GM19025 (cell line): ENCODE data around the gene CAD.
"Not testable (repeated sequence)": the region's sequence is repeated elsewhere in the genome, so short reads cannot be mapped to it uniquely, and the experiment has no call there.

ENCODE experiments used
- ATAC-seq: cut with Tn5 transposase; IDR thresholded peaks from one replicate; pipeline ENCODE4 v1.9.1; 2021; ENCODE audit warnings: mild to moderate bottlenecking, low read depth, moderate library complexity; ENCODE audit not compliant: unreplicated experiment

Gene CAD

DNA sequence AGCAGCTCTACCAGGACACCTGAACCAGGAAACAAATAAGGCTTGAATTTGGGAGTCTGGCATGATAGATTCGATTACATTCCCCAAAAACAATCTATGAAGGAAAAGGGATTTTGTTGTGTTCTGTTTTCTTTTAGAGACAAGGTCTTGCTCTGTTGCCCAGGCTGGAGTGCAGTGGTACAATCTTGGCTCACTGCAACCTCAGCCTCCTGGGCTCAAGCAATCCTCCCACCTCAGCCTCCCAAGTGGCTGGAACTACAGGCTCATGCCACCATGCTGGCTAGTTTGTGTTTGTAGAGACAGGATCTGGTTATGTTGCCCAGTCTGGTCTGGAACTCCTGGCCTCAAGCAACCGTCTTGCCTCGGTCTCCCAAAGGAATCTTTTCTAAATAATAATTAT is 19.1 kb upstream of the CAD start:
- not testable (repeated sequence) for ATAC-seq

GRCh38 chr2:27198627-27199026 is 18.5 kb upstream of the CAD start:
- no peak for ATAC-seq

DNA sequence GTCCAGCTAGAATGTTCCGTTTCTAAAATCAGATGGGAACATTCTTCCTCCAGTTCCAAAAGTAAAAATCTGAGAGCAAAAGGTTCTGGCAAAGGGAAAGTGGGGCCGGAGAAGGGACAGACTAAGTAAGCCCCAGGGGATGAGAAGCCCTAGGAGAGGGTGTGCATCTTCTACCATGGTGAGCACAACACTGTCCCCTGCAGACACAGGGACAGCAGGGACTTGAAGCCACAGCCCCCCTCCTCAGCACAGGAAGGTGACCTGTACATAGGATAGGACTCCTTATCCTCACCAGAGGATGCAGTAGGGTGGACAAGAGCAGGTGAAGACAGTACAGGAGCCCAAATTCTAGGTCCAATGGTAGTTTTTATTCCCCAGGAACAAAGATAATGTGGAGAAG is 17.9 kb upstream of the CAD start:
- no peak for ATAC-seq

DNA sequence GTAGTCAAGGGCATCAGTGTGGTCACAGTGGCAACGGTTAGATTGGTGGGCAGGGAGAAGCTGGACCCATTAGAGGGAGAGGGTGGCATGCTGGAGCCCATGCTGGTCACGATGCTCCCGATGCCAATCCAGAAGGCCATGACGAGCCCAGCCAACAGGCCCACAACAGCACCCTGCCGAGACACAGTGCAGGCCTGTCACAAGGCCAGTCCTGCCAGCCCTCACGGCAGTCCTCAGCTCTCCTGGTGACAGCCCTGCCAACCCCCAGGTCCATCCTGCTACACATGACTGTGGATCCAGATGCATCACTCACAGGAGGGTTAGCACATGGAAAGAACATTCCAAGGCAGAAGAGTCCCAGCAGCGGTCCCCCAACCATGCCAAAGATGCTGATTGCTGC is 15.5 kb upstream of the CAD start:
- ATAC-seq = no peak

- no peak for ATAC-seq
Observed at GRCh38 chr2:27202854-27203253, 14.3 kb upstream of the CAD start.

GRCh38 chr2:27203741-27204140 is 13.4 kb upstream of the CAD start:
- ATAC-seq = no peak

GRCh38 chr2:27204566-27204965 is 12.6 kb upstream of the CAD start:
- no peak for ATAC-seq

GRCh38 chr2:27205206-27205605 is 12.0 kb upstream of the CAD start:
- no peak for ATAC-seq

DNA sequence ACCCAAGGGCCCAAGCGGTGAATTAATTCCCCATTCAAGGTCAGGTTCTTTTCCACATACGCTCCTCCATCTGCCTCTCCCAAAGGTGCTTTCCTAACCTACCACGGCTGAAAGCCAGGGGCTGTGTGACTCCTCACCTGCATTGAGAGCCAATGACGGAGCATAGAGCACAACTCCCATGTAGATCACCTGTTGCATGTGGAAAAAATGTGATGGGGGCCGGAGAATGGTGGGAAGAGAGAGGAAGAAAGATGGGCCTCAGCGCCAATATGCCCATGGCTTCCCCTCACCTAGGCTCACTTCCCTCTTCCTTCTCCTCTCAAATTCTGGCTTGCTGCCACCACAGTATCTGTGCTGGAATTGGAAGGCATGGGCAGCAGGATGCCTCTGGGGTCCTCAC is 10.8 kb upstream of the CAD start:
- no peak for ATAC-seq

GRCh38 chr2:27208486-27209050 is 8.6 kb upstream of the CAD start:
- ATAC-seq = no peak

- ATAC-seq = no peak
Observed at GRCh38 chr2:27209621-27210401, 7.4 kb upstream of the CAD start.

- ATAC-seq = no peak
Observed at GRCh38 chr2:27211241-27211942, 5.8 kb upstream of the CAD start.

- peak; percentile 82 for ATAC-seq
Observed at GRCh38 chr2:27211943-27212625, 5.1 kb upstream of the CAD start, which contains the start of the genes ATRAID and SLC5A6. Gene ATRAID (plus strand): TSS chr2:27212041. CDS start chr2:27212369, 328 bp downstream. Gene SLC5A6 (minus strand): TSS chr2:27212268. CDS start chr2:27207650, 4,618 bp downstream.

GRCh38 chr2:27212626-27213471 is 4.3 kb upstream of the CAD start:
- ATAC-seq = no peak

DNA sequence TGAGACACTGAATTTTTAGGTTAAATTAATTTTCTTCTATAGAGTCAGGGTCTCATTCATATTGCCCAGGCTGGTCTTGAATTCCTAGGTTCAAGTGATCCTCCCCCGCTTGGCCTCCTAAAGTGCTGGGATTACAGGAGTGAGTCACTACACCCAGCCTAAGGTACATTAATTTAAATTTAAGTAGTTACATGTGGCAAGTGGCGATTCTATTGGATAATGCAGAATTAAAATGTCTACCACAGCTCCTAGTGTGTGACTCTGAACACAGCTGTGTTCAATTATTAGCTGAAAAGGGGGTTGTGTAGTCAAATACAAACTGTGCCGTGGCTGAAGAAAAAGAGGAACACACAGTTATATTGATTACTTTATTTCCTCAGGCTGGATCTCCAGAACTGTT is 2.2 kb upstream of the CAD start:
- no peak for ATAC-seq

DNA sequence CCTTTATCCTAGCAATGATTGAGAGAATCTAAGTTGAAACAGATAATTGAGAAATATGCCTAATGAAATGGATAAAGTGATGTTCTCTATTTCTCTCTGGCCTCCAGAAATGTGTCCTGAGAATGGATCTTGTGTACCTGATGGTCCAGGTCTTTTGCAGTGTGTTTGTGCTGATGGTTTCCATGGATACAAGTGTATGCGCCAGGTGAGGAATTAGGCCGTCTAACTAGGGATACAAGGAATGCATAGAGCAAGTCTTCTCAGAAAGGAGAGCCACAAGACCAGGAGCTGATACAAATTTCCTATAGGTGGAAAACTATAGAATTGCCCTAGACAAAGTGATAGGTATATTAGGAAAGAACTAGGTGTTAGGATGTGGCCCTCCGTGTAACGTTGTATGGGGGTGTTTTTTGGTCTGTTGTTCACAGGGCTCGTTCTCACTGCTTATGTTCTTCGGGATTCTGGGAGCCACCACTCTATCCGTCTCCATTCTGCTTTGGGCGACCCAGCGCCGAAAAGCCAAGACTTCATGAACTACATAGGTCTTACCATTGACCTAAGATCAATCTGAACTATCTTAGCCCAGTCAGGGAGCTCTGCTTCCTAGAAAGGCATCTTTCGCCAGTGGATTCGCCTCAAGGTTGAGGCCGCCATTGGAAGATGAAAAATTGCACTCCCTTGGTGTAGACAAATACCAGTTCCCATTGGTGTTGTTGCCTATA is 592 bp upstream of the CAD start:
- ATAC-seq = no peak

- no peak for ATAC-seq
Observed at GRCh38 chr2:27218614-27219013, 1.4 kb downstream of the CAD start.

DNA sequence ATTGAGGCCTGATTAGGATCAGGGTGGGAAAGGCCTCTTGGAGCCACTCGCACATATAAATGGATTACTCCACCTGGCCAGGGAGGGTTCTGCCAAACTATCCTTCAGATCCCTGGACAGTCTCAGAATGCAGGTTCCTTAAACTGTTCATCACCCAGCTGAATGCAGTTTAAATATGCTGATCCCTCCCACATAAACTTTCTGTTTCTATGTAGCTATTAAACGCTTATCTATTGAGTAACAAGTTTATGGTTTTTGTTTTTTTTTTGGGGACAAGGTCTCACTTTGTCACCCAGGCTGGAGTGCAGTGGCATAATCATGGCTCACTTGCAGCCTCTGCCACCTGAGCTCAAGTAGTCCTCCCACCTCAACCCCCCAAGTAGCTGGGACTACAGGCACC is 1.9 kb downstream of the CAD start:
- ATAC-seq = no peak

DNA sequence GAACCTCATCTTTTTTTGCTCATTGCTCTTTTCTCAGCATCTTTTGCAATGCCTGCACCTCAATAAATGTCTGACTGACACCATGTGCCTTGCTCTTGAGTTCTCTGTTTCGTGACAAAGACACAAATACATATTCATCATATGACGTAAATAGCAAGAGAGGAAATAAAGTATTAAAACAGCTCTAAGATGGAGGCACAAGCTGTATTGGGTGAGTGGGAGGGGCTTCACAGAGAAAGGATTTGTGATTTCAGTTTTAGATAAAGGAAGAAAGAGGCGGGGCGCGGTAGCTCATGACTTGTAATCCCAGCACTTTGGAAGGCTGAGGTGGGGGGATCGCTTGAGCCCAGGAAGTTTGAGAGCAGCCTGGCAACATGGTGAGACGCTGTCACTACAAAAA is 2.9 kb downstream of the CAD start:
- no peak for ATAC-seq

DNA sequence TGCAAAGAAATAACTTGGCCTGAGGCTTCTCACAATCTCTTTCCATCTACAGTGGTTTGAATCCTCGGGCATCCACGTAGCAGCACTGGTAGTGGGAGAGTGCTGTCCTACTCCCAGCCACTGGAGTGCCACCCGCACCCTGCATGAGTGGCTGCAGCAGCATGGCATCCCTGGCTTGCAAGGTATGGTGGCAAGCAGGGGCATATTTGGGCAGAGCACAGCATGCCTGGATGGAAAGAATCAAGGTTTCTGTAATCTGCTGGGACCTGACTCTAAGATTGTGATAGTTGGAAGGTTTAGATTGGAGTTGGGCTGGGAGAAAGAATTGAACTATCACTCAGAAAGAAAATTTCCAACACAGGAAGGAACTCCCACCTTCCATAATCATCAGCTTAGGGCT is 4.0 kb downstream of the CAD start:
- ATAC-seq = no peak
